Naive thymus-derived CD4-positive, alpha-beta T cell (primary cell): ENCODE results near the gene SNRK. TPM values are rescaled to one million over a fixed set of nuclear protein-coding genes. Genes with fewer than 3 reads are reported as not detected.

Source experiments
- ATAC-seq: fragments of 150-1000 bp; cut with Tn5 transposase; 2 replicates; pipeline ENCODE4 v1.10.0; 2021; ENCODE audit warnings: mild to moderate bottlenecking, moderate library complexity
- CTCF ChIA-PET: fragments of 350-600 bp; sonication (Branson Sonifier 250); formaldehyde crosslinking; loops from one replicate; lab custom pipeline; 2021; ENCODE audit warnings: antibody characterized with exemption; lab: Charles Lee
- POLR2A ChIA-PET: fragments of 350-600 bp; sonication (Branson Sonifier 250); formaldehyde crosslinking; loops from one replicate; lab custom pipeline; 2021; ENCODE audit warnings: antibody characterized with exemption, inconsistent platforms; lab: Charles Lee
- DNase-seq, 9 donors: peaks; one replicate each; pipeline versions ENCODE4 v3.0.0 to v3.0.0-alpha.2; 2020 to 2022; ENCODE audit warnings: mixed read lengths in 1 of 9
- H3K27ac ChIP-seq: one replicate; pipeline ENCODE4 v1.7.0; 2013; ENCODE audit warnings: mild to moderate bottlenecking, low read depth, low read length, moderate library complexity
- H3K27me3 ChIP-seq, 2 donors: one replicate each; pipeline ENCODE4 v1.7.0; 2013; ENCODE audit warnings: low read length in 2 of 2, mild to moderate bottlenecking in 2 of 2, moderate library complexity in 2 of 2; ENCODE audit not compliant: control insufficient read depth in 2 of 2, insufficient read depth in 2 of 2
- H3K36me3 ChIP-seq, 3 experiments: 1 replicate in 2 of 3; 2 replicates in 1 of 3; pipeline ENCODE4 v1.7.0; 2013; ENCODE audit warnings: low read length in 3 of 3, mild to moderate bottlenecking in 3 of 3, moderate library complexity in 1 of 3; ENCODE audit not compliant: insufficient read depth in 3 of 3, control insufficient read depth in 2 of 3
- H3K4me1 ChIP-seq, 2 donors: one replicate each; pipeline ENCODE4 v1.7.0; 2013; ENCODE audit warnings: low read length in 2 of 2, mild to moderate bottlenecking in 2 of 2, moderate library complexity in 1 of 2; ENCODE audit not compliant: control insufficient read depth in 2 of 2, insufficient read depth in 2 of 2
- H3K4me3 ChIP-seq: 2 replicates; pipeline ENCODE4 v1.7.0; 2013; ENCODE audit warnings: mild to moderate bottlenecking, low read length
- H3K9me3 ChIP-seq, 3 experiments: 1 replicate in 2 of 3; 2 replicates in 1 of 3; pipeline ENCODE4 v1.7.0; 2013; ENCODE audit warnings: low read length in 3 of 3; ENCODE audit not compliant: control insufficient read depth in 2 of 3
- H3K27ac Mint-ChIP-seq, 9 donors: one replicate each; pipeline ENCODE4 v1.8.0; 2020 to 2022; ENCODE audit warnings: mixed read lengths in 9 of 9, mild to moderate bottlenecking in 8 of 9, moderate library complexity in 5 of 9, inconsistent platforms in 2 of 9
- H3K27me3 Mint-ChIP-seq, 5 donors: one replicate each; pipeline ENCODE4 v1.8.0; 2021 to 2022; ENCODE audit warnings: mixed read lengths in 5 of 5, mild to moderate bottlenecking in 1 of 5
- H3K36me3 Mint-ChIP-seq, 5 donors: one replicate each; pipeline ENCODE4 v1.8.0; 2020 to 2022; ENCODE audit warnings: mixed read lengths in 5 of 5, mild to moderate bottlenecking in 3 of 5, inconsistent platforms in 1 of 5
- H3K4me1 Mint-ChIP-seq, 7 donors: one replicate each; pipeline ENCODE4 v1.8.0; 2020 to 2022; ENCODE audit warnings: mixed read lengths in 7 of 7, mild to moderate bottlenecking in 3 of 7, inconsistent platforms in 1 of 7
- H3K4me3 Mint-ChIP-seq, 10 donors: one replicate each; pipeline ENCODE4 v1.8.0; 2020 to 2022; ENCODE audit warnings: mild to moderate bottlenecking in 10 of 10, mixed read lengths in 10 of 10, moderate library complexity in 6 of 10, inconsistent platforms in 2 of 10
- H3K9me3 Mint-ChIP-seq, 11 donors: one replicate each; pipeline ENCODE4 v1.8.0; 2020 to 2022; ENCODE audit warnings: mixed read lengths in 11 of 11, mild to moderate bottlenecking in 4 of 11, inconsistent platforms in 1 of 11, moderate library complexity in 1 of 11
- intact Hi-C, 2 donors: fragments of 100-400 bp; cut with micrococcal nuclease; formaldehyde crosslinking; loops; one replicate each; pipeline ENCODE4 v1.15.1; 2023
- polyA plus RNA-seq, 2 donors: library from polyadenylated mRNA; unstranded; fragments of 300-500 nt; fragmentation: Illumina TruSeq; gene quantifications; one replicate each; pipeline ENCODE4 v1.2.3, GENCODE V29; 2021
- total RNA-seq, 6 experiments: library from RNA in 5 of 6; stranded (reverse) in 5 of 6; gene quantifications; 1 replicate in 5 of 6; 2 replicates in 1 of 6; pipeline ENCODE4 v1.2.3 and lab custom pipeline; 2021 to 2026

The SNRK gene
- total and polyA plus RNA-seq, 7 experiments from 2014 or later, result 63.4 to 176 (median 115) TPM

DNA sequence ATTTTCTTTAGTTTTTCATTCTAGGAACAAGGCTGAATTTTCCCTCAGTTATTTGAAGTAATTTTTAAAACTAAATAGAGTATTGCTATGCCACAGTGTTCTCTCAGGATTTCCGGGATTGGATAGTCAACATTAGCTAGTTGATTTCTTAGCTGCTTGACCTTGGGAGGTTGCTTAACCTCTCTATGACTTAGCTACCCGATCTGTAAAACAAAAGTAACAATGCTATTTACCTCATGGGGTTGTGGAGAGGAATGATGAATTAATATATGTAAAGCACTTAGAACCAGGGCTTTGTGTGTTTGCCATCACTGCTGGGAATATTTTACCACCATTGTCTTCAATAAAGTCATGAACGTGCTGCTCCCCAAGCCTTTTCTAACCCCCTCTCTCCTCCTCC is 57.5 kb downstream of the SNRK start:
- no peak for DNase-seq
- H3K4me3 Mint-ChIP-seq, result peak overlapping the region in 8 of 10 donors; percentile 14 to 73 (median 50)
- Histone ChIP-seq H3K36me3 (peaks cover 23 to 78% (median 36%) of the 10 kb centered on the region in 3 experiments), H3K27me3 (no peaks in the 10 kb centered on the region), H3K4me1 (peaks cover 59 to 74% of the 10 kb centered on the region in 2 donors), H3K9me3 (peaks cover 0 to 5% (median 0%) of the 10 kb centered on the region in 3 experiments), H3K27ac (no peak overlapping the region), H3K4me3 (no peak overlapping the region)
- ATAC-seq, result no peak
- intact Hi-C loops, result no loop called here
- H3K4me1 Mint-ChIP-seq, result peaks cover 39 to 80% (median 68%) of the 10 kb centered on the region in 7 donors
- peak overlapping the region; percentile 62 to 95 (median 89) for H3K27ac Mint-ChIP-seq
- CTCF ChIA-PET, result no interaction called here
- peaks cover 0 to 11% (median 0%) of the 10 kb centered on the region in 11 donors for H3K9me3 Mint-ChIP-seq
- POLR2A ChIA-PET, result interaction anchor here (0.6 to 3.5 kb wide), 2 partner anchors 47 to 161 kb away, joined by 5 to 22 read pairs; no protein-coding TSS in a partner anchor
- H3K27me3 Mint-ChIP-seq, result no peaks in the 10 kb centered on the region
- H3K36me3 Mint-ChIP-seq, result peaks cover 16 to 84% (median 73%) of the 10 kb centered on the region in 5 donors

DNA sequence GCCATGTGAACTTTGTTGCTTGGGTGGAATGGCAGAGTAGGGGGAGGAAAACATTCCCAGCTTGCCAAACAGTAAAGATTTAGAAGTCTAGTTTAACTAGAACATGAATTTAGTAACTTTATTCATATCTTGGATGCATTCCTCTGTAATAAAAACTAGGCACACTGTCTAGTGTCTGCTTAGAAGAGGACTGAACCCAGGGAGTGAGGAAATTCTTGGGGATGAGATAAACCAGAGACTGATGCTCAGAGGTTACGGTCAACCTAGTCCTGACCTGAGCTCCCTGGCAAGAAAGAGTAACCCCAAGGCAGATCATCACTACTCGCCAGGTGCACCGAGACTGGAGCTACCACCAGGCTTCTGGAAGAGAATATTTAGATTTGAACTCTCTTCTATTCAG is 58.2 kb downstream of the SNRK start:
- POLR2A ChIA-PET, result interaction anchor here (0.6 to 3.5 kb wide), 7 partner anchors 10 to 395 kb away, joined by 3 to 22 read pairs (median 8); partner anchors contain the start of gene SNRK
- ATAC-seq, result no peak
- peaks cover 20 to 84% (median 74%) of the 10 kb centered on the region in 5 donors for H3K36me3 Mint-ChIP-seq

DNA sequence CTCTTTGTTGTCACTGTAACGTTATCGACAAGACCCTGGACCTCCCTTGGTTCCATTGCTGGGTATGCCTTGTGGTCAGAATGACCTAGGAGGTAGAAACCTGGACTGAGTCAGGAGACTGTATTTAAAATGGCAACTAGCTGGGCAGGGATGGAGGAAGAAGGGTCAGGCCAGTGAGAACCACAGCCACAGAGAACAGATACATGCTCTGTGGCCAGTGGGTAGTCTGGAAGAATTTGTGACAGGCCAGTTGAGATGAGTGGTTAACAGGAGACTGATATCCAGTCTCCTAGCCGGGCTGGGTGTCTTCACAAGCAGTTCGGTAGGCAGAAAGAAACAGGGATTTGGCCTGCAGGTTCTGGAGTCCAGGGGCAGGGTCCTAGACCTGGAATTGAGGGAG is 58.9 kb downstream of the SNRK start:
- ChIA-PET CTCF (interaction anchor here (3.2 kb wide), 1 partner anchor 183 kb away, joined by 12 read pairs; no protein-coding TSS in a partner anchor), POLR2A (interaction anchor here (0.6 to 3.5 kb wide), 10 partner anchors 10 to 396 kb away, joined by 3 to 22 read pairs (median 4); partner anchors contain the start of gene SNRK)
- Mint-ChIP-seq H3K4me1 (peaks cover 39 to 83% (median 74%) of the 10 kb centered on the region in 7 donors), H3K27ac (peak overlapping the region; percentile 88 to 96 (median 92)), H3K27me3 (no peaks in the 10 kb centered on the region), H3K36me3 (peaks cover 16 to 85% (median 75%) of the 10 kb centered on the region in 5 donors), H3K9me3 (peaks cover 0 to 10% (median 0%) of the 10 kb centered on the region in 11 donors), H3K4me3 (peak overlapping the region; percentile 18 to 73 (median 62))
- Histone ChIP-seq H3K4me3 (no peak overlapping the region), H3K9me3 (no peaks in the 10 kb centered on the region), H3K27ac (peak overlapping the region; percentile 40), H3K27me3 (no peaks in the 10 kb centered on the region), H3K36me3 (peaks cover 15 to 80% (median 36%) of the 10 kb centered on the region in 3 experiments), H3K4me1 (peaks cover 68 to 83% of the 10 kb centered on the region in 2 donors)
- DNase-seq (no peak), ATAC-seq (no peak)
- intact Hi-C loops, result loop anchor here in 1 of 2 donors (5.0 kb wide), 1 partner anchor 163 kb away; no protein-coding TSS in a partner anchor

More for the DNA sequence above, 58.2 kb downstream of the SNRK start:
- Mint-ChIP-seq H3K4me3 (peak overlapping the region in 7 of 10 donors; percentile 14 to 73 (median 36)), H3K27ac (peak overlapping the region; percentile 55 to 96 (median 91)), H3K4me1 (peaks cover 39 to 87% (median 74%) of the 10 kb centered on the region in 7 donors), H3K27me3 (no peaks in the 10 kb centered on the region), H3K9me3 (peaks cover 0 to 9% (median 0%) of the 10 kb centered on the region in 11 donors)
- Histone ChIP-seq H3K4me1 (peaks cover 64 to 81% of the 10 kb centered on the region in 2 donors), H3K9me3 (no peaks in the 10 kb centered on the region), H3K27ac (no peak overlapping the region), H3K4me3 (no peak overlapping the region), H3K27me3 (no peaks in the 10 kb centered on the region), H3K36me3 (peaks cover 18 to 78% (median 36%) of the 10 kb centered on the region in 3 experiments)
- intact Hi-C loops, result no loop called here
- DNase-seq, result no peak
- CTCF ChIA-PET, result interaction anchor here (0.9 to 3.2 kb wide), 2 partner anchors 128 to 182 kb away, joined by 3 to 12 read pairs; no protein-coding TSS in a partner anchor

DNA sequence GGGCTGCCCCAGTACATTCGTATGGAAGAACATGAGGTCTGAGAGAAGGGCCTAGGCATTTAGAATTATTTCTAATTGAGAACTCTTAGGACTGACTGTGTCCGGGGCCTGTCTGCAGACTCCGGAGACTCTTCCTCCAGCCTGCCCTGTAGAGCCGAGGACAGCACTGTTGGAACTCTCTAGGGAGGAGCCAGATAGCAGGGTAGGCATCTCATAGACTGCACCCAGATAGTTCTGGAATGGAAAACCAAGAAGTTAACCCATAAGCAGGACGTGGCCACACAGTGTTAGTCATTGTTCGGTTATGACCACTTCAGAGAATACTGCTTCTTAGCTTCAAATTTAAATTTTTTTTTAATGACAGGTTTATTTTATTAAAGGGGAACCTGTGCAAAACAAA is 59.5 kb downstream of the SNRK start:
- DNase-seq, result no peak
- intact Hi-C loops, result loop anchor here (1.0 to 5.0 kb wide), 5 partner anchors 15 to 183 kb away; partner anchors contain the start of gene SNRK (in 1 of the 2)
- H3K27ac ChIP-seq, result peak overlapping the region; percentile 48
- no peaks in the 10 kb centered on the region for H3K27me3 ChIP-seq
- peaks cover 0 to 15% (median under 1%) of the 10 kb centered on the region in 11 donors for H3K9me3 Mint-ChIP-seq
- ChIA-PET CTCF (interaction anchor here (0.6 to 3.2 kb wide), 6 partner anchors 32 to 184 kb away, joined by 3 to 12 read pairs (median 4); no protein-coding TSS in a partner anchor), POLR2A (interaction anchor here (0.9 to 3.5 kb wide), 13 partner anchors 12 to 183 kb away, joined by 3 to 22 read pairs (median 6); partner anchors contain the start of gene SNRK)
- ATAC-seq, result no peak
- peaks cover 0 to under 1% (median 0%) of the 10 kb centered on the region in 3 experiments for H3K9me3 ChIP-seq
- peaks cover 68 to 83% of the 10 kb centered on the region in 2 donors for H3K4me1 ChIP-seq
- peaks cover 16 to 85% (median 79%) of the 10 kb centered on the region in 5 donors for H3K36me3 Mint-ChIP-seq
- H3K36me3 ChIP-seq, result peaks cover 10 to 80% (median 36%) of the 10 kb centered on the region in 3 experiments
- peak overlapping the region in 9 of 10 donors; percentile 18 to 73 (median 64) for H3K4me3 Mint-ChIP-seq
- H3K4me1 Mint-ChIP-seq, result peaks cover 41 to 85% (median 74%) of the 10 kb centered on the region in 7 donors
- H3K27me3 Mint-ChIP-seq, result no peaks in the 10 kb centered on the region
- H3K4me3 ChIP-seq, result no peak overlapping the region
- peak overlapping the region; percentile 88 to 96 (median 92) for H3K27ac Mint-ChIP-seq

DNA sequence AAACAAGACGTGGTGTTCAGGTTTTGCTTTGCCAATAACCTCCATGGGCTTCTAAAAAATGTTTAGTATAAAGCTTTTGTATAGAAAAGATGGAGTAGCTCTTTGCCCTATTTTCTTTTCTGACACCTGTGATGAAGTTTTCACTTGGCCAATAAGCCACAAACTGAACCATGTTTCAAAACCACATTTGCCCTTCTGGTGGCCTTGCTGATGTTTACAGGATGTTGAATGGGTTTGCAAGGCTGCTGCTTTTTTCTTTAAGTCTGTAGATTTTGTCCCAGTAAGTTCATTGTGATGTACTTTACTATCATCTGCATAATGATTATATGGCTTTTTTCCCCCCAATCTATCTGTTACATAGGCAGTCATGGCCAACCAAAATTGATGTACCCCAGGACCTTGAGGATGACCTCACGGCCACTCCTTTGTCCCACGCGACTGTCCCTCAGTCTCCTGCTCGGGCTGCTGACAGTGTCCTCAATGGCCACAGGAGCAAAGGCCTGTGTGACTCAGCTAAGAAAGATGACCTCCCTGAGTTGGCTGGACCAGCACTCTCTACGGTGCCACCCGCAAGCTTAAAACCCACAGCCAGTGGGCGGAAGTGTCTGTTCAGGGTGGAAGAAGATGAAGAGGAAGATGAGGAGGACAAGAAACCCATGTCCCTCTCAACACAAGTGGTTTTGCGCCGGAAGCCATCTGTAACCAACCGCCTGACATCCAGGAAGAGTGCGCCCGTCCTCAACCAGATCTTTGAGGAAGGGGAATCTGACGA is 60.8 kb downstream of the SNRK start:
- Histone ChIP-seq H3K4me3 (peak overlapping the region; percentile 34), H3K36me3 (peaks cover 10 to 75% (median 36%) of the 10 kb centered on the region in 3 experiments), H3K27me3 (no peaks in the 10 kb centered on the region), H3K27ac (peak overlapping the region; percentile 58), H3K4me1 (peaks cover 68 to 75% of the 10 kb centered on the region in 2 donors), H3K9me3 (peaks cover 0 to 12% (median 0%) of the 10 kb centered on the region in 3 experiments)
- peaks cover 8 to 28% (median 13%) of the 10 kb centered on the region in 11 donors for H3K9me3 Mint-ChIP-seq
- H3K27ac Mint-ChIP-seq, result peak overlapping the region; percentile 88 to 98 (median 92)
- intact Hi-C loops, result loop anchor here (1.0 to 5.0 kb wide), 8 partner anchors 16 to 184 kb away; partner anchors contain the start of gene SNRK (in 2 of the 2)
- peaks cover 25 to 95% (median 87%) of the 10 kb centered on the region in 5 donors for H3K36me3 Mint-ChIP-seq
- peak in 7 of 9 donors; percentile 51 to 86 (median 80) for DNase-seq
- H3K4me1 Mint-ChIP-seq, result peaks cover 40 to 90% (median 71%) of the 10 kb centered on the region in 7 donors
- peak; percentile 82 for ATAC-seq
- ChIA-PET POLR2A (interaction anchor here (0.5 to 3.5 kb wide), 16 partner anchors 11 to 966 kb away, joined by 3 to 22 read pairs (median 6); partner anchors contain the start of gene SNRK), CTCF (interaction anchor here (0.7 to 3.2 kb wide), 8 partner anchors 27 to 385 kb away, joined by 3 to 12 read pairs (median 4); no protein-coding TSS in a partner anchor)
- peak overlapping the region; percentile 51 to 80 (median 71) for H3K4me3 Mint-ChIP-seq
- H3K27me3 Mint-ChIP-seq, result no peaks in the 10 kb centered on the region
